Liver (tissue), 9 donors: ENCODE measurements around the gene DKKL1. TPM values are rescaled to one million over a fixed set of nuclear protein-coding genes. Genes with fewer than 3 reads are reported as not detected.

ENCODE experiments used
- DNase-seq: peaks from one replicate; pipeline ENCODE4 v3.0.0-alpha.2; 2017; ENCODE audit warnings: low spot score
- H3K27ac ChIP-seq, 2 donors: one replicate each; pipeline ENCODE4 v1.7.0; 2013; ENCODE audit warnings: inconsistent platforms in 2 of 2, low read length in 2 of 2, control low read depth in 1 of 2, low read depth in 1 of 2, mild to moderate bottlenecking in 1 of 2
- H3K27me3 ChIP-seq, 4 donors: one replicate each; pipeline versions ENCODE4 v1.6.1 to v1.7.0; 2013; ENCODE audit warnings: low read length in 3 of 4, inconsistent platforms in 1 of 4, mild to moderate bottlenecking in 1 of 4, moderate library complexity in 1 of 4; ENCODE audit not compliant: control insufficient read depth in 4 of 4, insufficient read depth in 4 of 4
- H3K36me3 ChIP-seq, 4 donors: one replicate each; pipeline versions ENCODE4 v1.6.1 to v1.7.0; 2013; ENCODE audit warnings: low read length in 3 of 4, mild to moderate bottlenecking in 3 of 4, low read depth in 1 of 4, moderate library complexity in 1 of 4; ENCODE audit not compliant: control insufficient read depth in 4 of 4, insufficient read depth in 3 of 4
- H3K4me1 ChIP-seq, 4 donors: one replicate each; pipeline versions ENCODE4 v1.6.1 to v1.7.0; 2013; ENCODE audit warnings: low read length in 3 of 4, mild to moderate bottlenecking in 3 of 4, moderate library complexity in 1 of 4; ENCODE audit not compliant: control insufficient read depth in 4 of 4, insufficient read depth in 4 of 4
- H3K4me3 ChIP-seq, 3 donors: one replicate each; pipeline versions ENCODE4 v1.6.1 to v1.7.0; 2013; ENCODE audit warnings: low read length in 3 of 3, control low read depth in 1 of 3, low read depth in 1 of 3, mild to moderate bottlenecking in 1 of 3
- H3K9ac ChIP-seq, 2 donors: one replicate each; pipeline ENCODE4 v1.7.0; 2013; ENCODE audit warnings: low read length in 2 of 2, mild to moderate bottlenecking in 2 of 2, moderate library complexity in 2 of 2, control low read depth in 1 of 2, low read depth in 1 of 2
- H3K9me3 ChIP-seq, 4 donors: one replicate each; pipeline versions ENCODE4 v1.6.1 to v1.7.0; 2013; ENCODE audit warnings: low read length in 3 of 4; ENCODE audit not compliant: control insufficient read depth in 4 of 4
- CTCF ChIP-seq: fragments of 150-350 bp; IDR thresholded peaks from 2 replicates; pipeline ENCODE4 v1.5.1; 2017; ENCODE audit warnings: improper control_type of control experiment, low read depth, low read length; ENCODE audit not compliant: missing input control
- EGR1 ChIP-seq, 2 donors: IDR thresholded peaks; 2 replicates each; pipeline ENCODE4 v1.6.1; 2016 to 2018; ENCODE audit warnings: antibody characterized with exemption in 2 of 2, low read depth in 2 of 2
- FOXA1 ChIP-seq: IDR thresholded peaks from 2 replicates; pipeline ENCODE4 v1.6.1; 2016; ENCODE audit warnings: antibody characterized with exemption
- FOXA2 ChIP-seq: IDR thresholded peaks from 2 replicates; pipeline ENCODE4 v1.6.1; 2016; ENCODE audit warnings: antibody characterized with exemption
- GABPA ChIP-seq, 2 donors: IDR thresholded peaks in 1 of 2; conservative IDR thresholded peaks in 1 of 2; 2 replicates each; pipeline ENCODE4 v1.6.1; 2016; ENCODE audit warnings: antibody characterized with exemption in 2 of 2, mild to moderate bottlenecking in 1 of 2, moderate library complexity in 1 of 2
- HNF4A ChIP-seq, 2 donors: conservative IDR thresholded peaks; 2 replicates each; pipeline ENCODE4 v1.6.1; 2016; ENCODE audit warnings: antibody characterized with exemption in 2 of 2, mild to moderate bottlenecking in 2 of 2
- HNF4G ChIP-seq: IDR thresholded peaks from 2 replicates; pipeline ENCODE4 v1.6.1; 2016; ENCODE audit warnings: antibody characterized with exemption
- JUND ChIP-seq, 2 donors: IDR thresholded peaks; 2 replicates each; pipeline ENCODE4 v1.6.1; 2016; ENCODE audit warnings: antibody characterized with exemption in 2 of 2
- MAX ChIP-seq: IDR thresholded peaks from 2 replicates; pipeline ENCODE4 v1.6.1; 2016; ENCODE audit warnings: antibody characterized with exemption
- NR2F2 ChIP-seq: IDR thresholded peaks from 2 replicates; pipeline ENCODE4 v1.6.1; 2016; ENCODE audit warnings: antibody characterized with exemption
- RAD21 ChIP-seq, 2 donors: IDR thresholded peaks; 2 replicates each; pipeline ENCODE4 v1.6.1; 2016; ENCODE audit warnings: antibody characterized with exemption in 2 of 2, mild to moderate bottlenecking in 2 of 2
- REST ChIP-seq: IDR thresholded peaks from 2 replicates; pipeline ENCODE4 v1.6.1; 2016; ENCODE audit warnings: antibody characterized with exemption, mild to moderate bottlenecking
- RXRA ChIP-seq, 2 donors: IDR thresholded peaks; 2 replicates each; pipeline ENCODE4 v1.6.1; 2017 to 2018; ENCODE audit warnings: antibody characterized with exemption in 2 of 2, mild to moderate bottlenecking in 1 of 2
- SP1 ChIP-seq: IDR thresholded peaks from 2 replicates; pipeline ENCODE4 v1.6.1; 2018; ENCODE audit warnings: antibody characterized with exemption, mild to moderate bottlenecking
- TAF1 ChIP-seq: conservative IDR thresholded peaks from 2 replicates; pipeline ENCODE4 v1.6.1; 2016; ENCODE audit warnings: antibody characterized with exemption, mild to moderate bottlenecking
- YY1 ChIP-seq: IDR thresholded peaks from 2 replicates; pipeline ENCODE4 v1.6.1; 2016; ENCODE audit warnings: antibody characterized with exemption, mild to moderate bottlenecking
- WGBS: extraction: QIAGEN DNeasy Blood & Tissue Kit; methylation state at CpG from one replicate; pipeline ENCODE4 v1.1.7; 2013; 5-methylcytosine and 5-hydroxymethylcytosine counted together
- polyA plus RNA-seq, 2 donors: library from polyadenylated mRNA; stranded (reverse) in 1 of 2; unstranded in 1 of 2; fragments of 200-250 nt in 1 of 2; fragments of >200 nt in 1 of 2; fragmentation: Nextera tagmentation in 1 of 2; extraction: Ambion mirVana in 1 of 2; gene quantifications; one replicate each; pipeline versions ENCODE4 v1.2.1 to v1.2.3, GENCODE V29; 2013 to 2015
- total RNA-seq, 2 donors: library from RNA; depleted of rRNA; stranded (reverse); fragments of >200 nt; gene quantifications; one replicate each; pipeline ENCODE4 v1.2.3, GENCODE V29; 2014
- donor health status: healthy.
- donor health status: healthy.
- donor health status: healthy.
- donor health status: healthy.
- donor health status: healthy.

The DKKL1 gene
- total and polyA plus RNA-seq, 4 donors, result 0.14 to 0.16 TPM; not detected in 2

- H3K9me3 ChIP-seq, result no peaks in the 10 kb centered on the region
- H3K4me3 ChIP-seq, result no peak overlapping the region
- H3K36me3 ChIP-seq, result peaks cover 0 to 14% (median 6%) of the 10 kb centered on the region in 4 donors
- no peak for DNase-seq
- H3K4me1 ChIP-seq, result no peaks in the 10 kb centered on the region
- H3K9ac ChIP-seq, result no peak overlapping the region
- no peak overlapping the region for H3K27ac ChIP-seq
- 95% methylated on average over 15 of the region's 15 CpGs for WGBS
- TF ChIP-seq GABPA (IDR thresholded peaks at IDR 0.05 in 1 of 2, conservative IDR thresholded peaks at IDR 0.05 in 1 of 2) (no peak), SP1 (no peak), HNF4A (conservative IDR thresholded peaks at IDR 0.05) (no peak), NR2F2 (no peak), YY1 (no peak), TAF1 (no peak), CTCF (no peak), RXRA (IDR thresholded peaks at IDR 0.05) (no peak), EGR1 (IDR thresholded peaks at IDR 0.05; ENCODE audit: low read depth in 2 of 2) (no peak), FOXA1 (no peak), RAD21 (IDR thresholded peaks at IDR 0.05) (no peak), JUND (IDR thresholded peaks at IDR 0.05) (no peak), MAX (no peak), REST (no peak), HNF4G (no peak), FOXA2 (no peak)
- H3K27me3 ChIP-seq, result no peaks in the 10 kb centered on the region
Measured at GRCh38 chr19:49347191-49347590, 16.5 kb upstream of the DKKL1 start.

GRCh38 chr19:49347835-49348234 lies 15.8 kb upstream of the DKKL1 start:
- WGBS, result 82% methylated on average over 3 of the region's 3 CpGs
- Histone ChIP-seq H3K27me3 (no peaks in the 10 kb centered on the region), H3K36me3 (peaks cover 0 to 14% (median 6%) of the 10 kb centered on the region in 4 donors), H3K9ac (no peak overlapping the region), H3K9me3 (no peaks in the 10 kb centered on the region), H3K4me3 (no peak overlapping the region), H3K4me1 (no peaks in the 10 kb centered on the region), H3K27ac (no peak overlapping the region)
- DNase-seq, result no peak
- TF ChIP-seq CTCF, result peak; percentile 1
- TF ChIP-seq YY1, result no peak
